Measurements from ENCODE around the gene TBX15. TPM values are rescaled to one million over a fixed set of nuclear protein-coding genes. Genes with fewer than 3 reads are reported as not detected.

Gene TBX15
- total RNA-seq, 1 donor from 2014 or later = not detected

- TF ChIP-seq CTCF (IDR thresholded peaks at IDR 0.05; ENCODE audit: unreplicated experiment) = no peak
- Mint-ChIP-seq H3K4me1 (ENCODE audit: low read depth) (peaks cover 6% of the 10 kb centered on the region), H3K27me3 (peaks cover 13% of the 10 kb centered on the region), H3K4me3 (ENCODE audit: low read depth) (no peak overlapping the region), H3K9me3 (ENCODE audit: low read depth) (no peaks in the 10 kb centered on the region), H3K36me3 (ENCODE audit: insufficient read depth) (no peaks in the 10 kb centered on the region), H3K27ac (no peak overlapping the region)
- no peak for DNase-seq (ENCODE audit: low spot score, unreplicated experiment)
These were observed 88.8 kb downstream of the TBX15 start for GRCh38 chr1:118899340-118899739.

GRCh38 chr1:118898712-118899111, 89.4 kb downstream of the TBX15 start:
- Mint-ChIP-seq H3K27ac (no peak overlapping the region), H3K36me3 (ENCODE audit: insufficient read depth) (no peaks in the 10 kb centered on the region), H3K9me3 (ENCODE audit: low read depth) (no peaks in the 10 kb centered on the region), H3K4me3 (ENCODE audit: low read depth) (no peak overlapping the region), H3K27me3 (peaks cover 19% of the 10 kb centered on the region), H3K4me1 (ENCODE audit: low read depth) (peaks cover 6% of the 10 kb centered on the region)
- DNase-seq (ENCODE audit: low spot score, unreplicated experiment) = no peak
- TF ChIP-seq CTCF (IDR thresholded peaks at IDR 0.05; ENCODE audit: unreplicated experiment) = no peak

- Mint-ChIP-seq H3K27me3 (peaks cover 20% of the 10 kb centered on the region), H3K4me3 (ENCODE audit: low read depth) (no peak overlapping the region), H3K36me3 (ENCODE audit: insufficient read depth) (no peaks in the 10 kb centered on the region), H3K27ac (no peak overlapping the region), H3K4me1 (ENCODE audit: low read depth) (peaks cover 6% of the 10 kb centered on the region), H3K9me3 (ENCODE audit: low read depth) (no peaks in the 10 kb centered on the region)
- TF ChIP-seq CTCF (IDR thresholded peaks at IDR 0.05; ENCODE audit: unreplicated experiment) = no peak
- DNase-seq (ENCODE audit: low spot score, unreplicated experiment) = no peak
These were observed 91.7 kb downstream of the TBX15 start for GRCh38 chr1:118896416-118896815.

GRCh38 chr1:118894836-118895235, 93.3 kb downstream of the TBX15 start:
- Mint-ChIP-seq H3K27ac (no peak overlapping the region), H3K4me3 (ENCODE audit: low read depth) (no peak overlapping the region), H3K9me3 (ENCODE audit: low read depth) (no peaks in the 10 kb centered on the region), H3K4me1 (ENCODE audit: low read depth) (peaks cover 3% of the 10 kb centered on the region), H3K36me3 (ENCODE audit: insufficient read depth) (no peaks in the 10 kb centered on the region), H3K27me3 (peaks cover 25% of the 10 kb centered on the region)
- no peak for TF ChIP-seq CTCF (IDR thresholded peaks at IDR 0.05; ENCODE audit: unreplicated experiment)
- no peak for DNase-seq (ENCODE audit: low spot score, unreplicated experiment)

GRCh38 chr1:118890851-118891384, 97.2 kb downstream of the TBX15 start:
- H3K4me3 Mint-ChIP-seq (ENCODE audit: low read depth) = no peak overlapping the region
- no peak overlapping the region for H3K27ac Mint-ChIP-seq
- no peak for DNase-seq (ENCODE audit: low spot score, unreplicated experiment)
- H3K4me1 Mint-ChIP-seq (ENCODE audit: low read depth) = no peaks in the 10 kb centered on the region
- H3K27me3 Mint-ChIP-seq = peaks cover 25% of the 10 kb centered on the region
- H3K9me3 Mint-ChIP-seq (ENCODE audit: low read depth) = no peaks in the 10 kb centered on the region
- no peaks in the 10 kb centered on the region for H3K36me3 Mint-ChIP-seq (ENCODE audit: insufficient read depth)
- no peak for TF ChIP-seq CTCF (IDR thresholded peaks at IDR 0.05; ENCODE audit: unreplicated experiment)
